Epidermal melanocyte (primary cell): ENCODE measurements around the gene MZF1.

Experiments used
- DNase-seq: peaks from one replicate; pipeline ENCODE4 v3.0.0; 2011; ENCODE audit warnings: low spot score; ENCODE audit not compliant: insufficient read length

MZF1 gene

GRCh38 chr19:58555920-58556621 is 17.1 kb downstream of the MZF1 start:
- no peak for DNase-seq

DNA sequence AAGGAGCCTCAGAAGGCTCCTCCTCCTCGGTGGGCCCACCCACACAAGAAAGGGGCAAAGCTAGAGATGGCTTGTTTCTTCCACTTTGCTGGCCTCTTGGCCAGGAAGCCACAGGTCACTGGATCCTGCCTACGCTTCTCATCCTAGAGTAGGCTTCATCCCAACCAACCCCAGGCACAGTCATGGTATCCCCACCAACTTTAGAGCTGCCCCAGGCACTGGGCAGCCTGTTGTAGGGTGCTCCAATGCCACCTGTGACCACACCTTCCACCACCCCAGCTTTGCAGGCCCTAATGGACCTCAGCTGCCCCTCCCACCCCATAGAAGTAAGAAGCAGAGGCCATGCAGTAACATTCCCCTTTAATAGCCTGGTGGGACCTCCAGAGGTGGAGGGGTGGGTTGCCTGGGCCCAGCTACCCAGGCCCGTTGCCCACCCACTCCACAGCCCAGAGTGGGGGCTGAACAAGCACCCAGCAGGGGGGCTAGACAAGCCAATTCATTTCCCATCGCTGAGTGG is 17.7 kb downstream of the MZF1 start:
- no peak for DNase-seq

GRCh38 chr19:58554494-58555368 is 18.4 kb downstream of the MZF1 start, which contains the start of gene CHMP2A:
Gene CHMP2A (minus strand): TSS chr19:58555105. CDS start chr19:58554212, 893 bp downstream.
- DNase-seq: peak; percentile 97

DNA sequence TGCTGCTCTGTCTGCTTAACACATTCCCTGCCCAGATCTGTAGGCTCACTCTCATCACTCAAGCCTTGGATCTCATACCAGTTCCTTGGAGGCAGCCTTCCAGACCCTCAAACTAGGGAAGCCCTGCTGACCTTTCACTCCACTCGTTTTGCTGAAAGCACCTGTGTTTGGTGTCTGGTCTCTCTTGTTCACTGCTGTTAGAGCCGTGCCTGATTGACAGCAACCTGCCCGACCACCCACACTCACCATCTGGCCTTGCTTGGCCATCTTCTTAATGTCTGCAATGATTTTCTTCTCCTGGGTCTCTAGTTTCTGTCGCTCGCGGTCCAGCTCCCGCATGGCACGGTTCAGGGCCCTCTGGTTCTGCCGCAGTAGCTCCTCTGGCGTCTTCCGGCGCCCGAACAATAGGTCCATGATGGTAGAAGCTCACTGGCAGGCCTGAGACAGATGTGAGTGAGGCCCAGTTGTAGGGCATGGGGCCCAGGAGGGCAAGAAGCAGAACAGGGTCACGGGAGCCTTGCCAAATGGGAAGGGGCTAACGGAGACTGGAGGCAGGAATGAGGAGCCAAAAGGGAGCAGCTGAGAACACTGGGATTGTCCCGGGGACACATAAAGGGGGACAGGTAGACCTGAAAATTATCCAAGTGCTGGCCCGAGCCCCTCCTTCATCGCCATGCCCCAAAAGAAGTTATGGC is 19.2 kb downstream of the MZF1 start:
- DNase-seq: no peak

- no peak for DNase-seq
Observed at GRCh38 chr19:58552655-58553054, 20.5 kb downstream of the MZF1 start.

GRCh38 chr19:58551577-58552471 is 21.3 kb downstream of the MZF1 start:
- DNase-seq: no peak

DNA sequence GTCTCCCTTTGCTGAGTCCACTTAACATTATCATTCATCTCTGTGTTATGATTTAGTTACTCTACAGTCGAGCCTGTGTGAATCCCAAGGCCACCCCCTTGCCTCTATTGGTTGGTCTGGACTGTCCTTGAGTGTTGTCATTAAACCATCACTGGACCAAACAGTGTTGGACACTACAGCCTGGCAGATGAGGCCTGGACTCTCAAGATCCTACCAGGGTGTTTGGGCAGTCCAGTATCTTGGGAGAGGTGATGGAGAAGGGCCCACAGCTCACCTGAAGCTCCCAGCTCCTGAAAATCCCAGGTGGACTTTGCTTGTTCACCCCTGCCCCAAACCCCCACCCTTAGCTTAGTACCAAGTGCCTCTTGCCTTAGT is 22.0 kb downstream of the MZF1 start:
- DNase-seq: no peak

DNA sequence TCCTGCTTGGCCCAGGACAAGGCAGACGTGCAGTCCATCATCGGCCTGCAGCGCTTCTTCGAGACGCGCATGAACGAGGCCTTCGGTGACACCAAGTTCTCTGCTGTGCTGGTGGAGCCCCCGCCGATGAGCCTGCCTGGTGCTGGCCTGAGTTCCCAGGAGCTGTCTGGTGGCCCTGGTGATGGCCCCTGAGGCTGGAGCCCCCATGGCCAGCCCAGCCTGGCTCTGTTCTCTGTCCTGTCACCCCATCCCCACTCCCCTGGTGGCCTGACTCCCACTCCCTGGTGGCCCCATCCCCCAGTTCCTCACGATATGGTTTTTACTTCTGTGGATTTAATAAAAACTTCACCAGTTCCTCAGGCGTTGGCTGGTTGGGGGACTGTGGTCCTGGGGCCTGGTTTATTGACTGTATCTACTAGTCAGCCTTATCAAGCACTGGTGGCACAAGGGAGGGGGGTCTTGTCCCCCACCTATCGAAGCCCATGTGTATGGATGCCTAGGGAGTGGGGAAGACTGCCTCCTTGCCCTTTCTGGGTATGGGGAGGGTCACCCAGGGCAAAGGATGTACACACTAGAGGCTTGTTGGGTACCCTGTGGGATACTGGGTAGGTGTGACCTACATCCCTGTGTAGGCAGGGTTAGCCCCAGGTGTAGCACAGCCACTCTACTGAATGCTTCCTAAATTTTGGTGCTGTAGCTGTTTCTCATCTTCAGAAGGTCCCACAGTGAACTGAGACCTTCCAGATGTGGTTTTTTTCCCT is 22.6 kb downstream of the MZF1 start:
- DNase-seq: no peak

DNA sequence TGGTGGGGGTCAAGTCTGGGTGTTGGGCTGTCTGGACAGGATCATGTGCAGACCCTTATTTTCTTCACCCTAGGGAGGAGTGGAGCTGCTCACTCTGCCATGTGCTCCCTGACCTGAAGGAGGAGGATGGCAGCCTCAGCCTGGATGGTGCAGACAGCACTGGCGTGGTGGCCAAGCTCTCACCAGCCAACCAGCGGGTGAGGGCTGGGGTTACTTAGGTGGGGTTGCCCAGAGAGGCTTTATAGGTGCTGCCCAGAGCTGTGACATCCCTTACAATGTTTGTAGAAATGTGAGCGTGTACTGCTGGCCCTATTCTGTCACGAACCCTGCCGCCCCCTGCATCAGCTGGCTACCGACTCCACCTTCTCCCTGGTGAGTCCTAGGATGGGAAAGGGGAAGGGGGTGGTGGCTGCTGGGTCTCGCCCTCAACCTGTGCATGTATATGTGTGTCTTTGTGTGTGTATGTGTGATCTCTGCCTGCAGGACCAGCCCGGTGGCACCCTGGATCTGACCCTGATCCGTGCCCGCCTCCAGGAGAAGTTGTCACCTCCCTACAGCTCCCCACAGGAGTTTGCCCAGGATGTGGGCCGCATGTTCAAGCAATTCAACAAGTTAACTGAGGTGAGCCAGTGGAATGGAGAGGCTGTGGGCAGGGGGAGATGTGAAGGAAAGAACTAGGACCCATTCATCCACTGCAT is 23.3 kb downstream of the MZF1 start:
- DNase-seq: no peak

- DNase-seq: no peak
Observed at GRCh38 chr19:58548859-58549663, 24.1 kb downstream of the MZF1 start.

DNA sequence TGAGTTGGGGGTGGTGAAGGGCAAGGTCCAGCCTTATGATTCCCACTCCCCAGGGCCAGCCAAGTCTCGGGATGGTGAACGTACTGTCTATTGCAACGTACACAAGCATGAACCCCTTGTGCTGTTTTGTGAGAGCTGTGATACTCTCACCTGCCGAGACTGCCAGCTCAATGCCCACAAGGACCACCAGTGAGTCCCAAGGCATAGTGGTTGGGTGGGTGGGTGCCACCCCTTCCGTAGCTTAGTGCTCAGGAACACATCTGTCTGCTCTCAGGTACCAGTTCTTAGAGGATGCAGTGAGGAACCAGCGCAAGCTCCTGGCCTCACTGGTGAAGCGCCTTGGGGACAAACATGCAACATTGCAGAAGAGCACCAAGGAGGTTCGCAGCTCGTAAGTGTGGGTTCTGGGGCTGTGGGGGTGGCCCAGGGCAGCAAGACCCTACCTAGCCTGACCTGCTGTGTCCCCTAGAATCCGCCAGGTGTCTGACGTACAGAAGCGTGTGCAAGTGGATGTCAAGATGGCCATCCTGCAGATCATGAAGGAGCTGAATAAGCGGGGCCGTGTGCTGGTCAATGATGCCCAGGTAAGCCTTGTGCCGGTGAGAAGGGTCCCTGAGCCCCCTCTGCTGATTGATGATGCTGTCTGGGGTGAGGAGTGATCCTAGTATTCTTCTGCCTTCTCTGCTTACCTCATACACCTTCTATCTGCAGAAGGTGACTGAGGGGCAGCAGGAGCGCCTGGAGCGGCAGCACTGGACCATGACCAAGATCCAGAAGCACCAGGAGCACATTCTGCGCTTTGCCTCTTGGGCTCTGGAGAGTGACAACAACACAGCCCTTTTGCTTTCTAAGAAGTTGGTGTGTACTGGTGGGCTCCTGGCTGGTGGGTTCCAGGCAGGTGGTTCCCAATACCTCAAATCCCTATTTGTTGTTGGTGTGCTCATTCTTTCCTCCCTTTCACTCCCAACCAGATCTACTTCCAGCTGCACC is 25.5 kb downstream of the MZF1 start:
- DNase-seq: no peak

GRCh38 chr19:58546019-58546530 is 27.1 kb downstream of the MZF1 start:
- DNase-seq: no peak

DNA sequence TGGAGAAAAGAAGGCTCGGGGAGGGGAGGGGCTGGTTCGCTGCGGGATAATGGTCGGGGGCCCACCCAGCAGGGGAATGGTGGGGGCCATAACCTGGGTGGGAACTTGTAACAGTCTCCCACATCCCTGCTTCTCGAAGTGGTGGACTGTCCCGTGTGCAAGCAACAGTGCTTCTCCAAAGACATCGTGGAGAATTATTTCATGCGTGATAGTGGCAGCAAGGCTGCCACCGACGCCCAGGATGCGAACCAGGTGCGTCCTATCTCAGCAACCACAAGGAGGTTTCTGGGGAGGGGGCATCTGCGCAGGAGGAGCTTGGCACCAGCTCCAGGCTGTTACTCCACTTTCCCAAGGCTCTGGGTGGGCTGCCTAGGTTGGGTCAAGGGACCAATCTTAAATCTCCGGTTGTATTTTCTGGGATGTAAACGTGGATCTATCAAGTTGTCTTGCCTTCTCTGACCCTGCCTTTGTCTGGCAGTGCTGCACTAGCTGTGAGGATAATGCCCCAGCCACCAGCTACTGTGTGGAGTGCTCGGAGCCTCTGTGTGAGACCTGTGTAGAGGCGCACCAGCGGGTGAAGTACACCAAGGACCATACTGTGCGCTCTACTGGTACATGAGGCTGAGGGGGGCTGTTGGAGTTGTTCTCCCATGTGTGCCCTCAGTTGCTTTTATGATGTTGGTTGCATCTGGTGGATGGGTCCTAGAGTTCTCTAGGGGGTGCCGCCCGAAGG is 27.7 kb downstream of the MZF1 start:
- no peak for DNase-seq

DNA sequence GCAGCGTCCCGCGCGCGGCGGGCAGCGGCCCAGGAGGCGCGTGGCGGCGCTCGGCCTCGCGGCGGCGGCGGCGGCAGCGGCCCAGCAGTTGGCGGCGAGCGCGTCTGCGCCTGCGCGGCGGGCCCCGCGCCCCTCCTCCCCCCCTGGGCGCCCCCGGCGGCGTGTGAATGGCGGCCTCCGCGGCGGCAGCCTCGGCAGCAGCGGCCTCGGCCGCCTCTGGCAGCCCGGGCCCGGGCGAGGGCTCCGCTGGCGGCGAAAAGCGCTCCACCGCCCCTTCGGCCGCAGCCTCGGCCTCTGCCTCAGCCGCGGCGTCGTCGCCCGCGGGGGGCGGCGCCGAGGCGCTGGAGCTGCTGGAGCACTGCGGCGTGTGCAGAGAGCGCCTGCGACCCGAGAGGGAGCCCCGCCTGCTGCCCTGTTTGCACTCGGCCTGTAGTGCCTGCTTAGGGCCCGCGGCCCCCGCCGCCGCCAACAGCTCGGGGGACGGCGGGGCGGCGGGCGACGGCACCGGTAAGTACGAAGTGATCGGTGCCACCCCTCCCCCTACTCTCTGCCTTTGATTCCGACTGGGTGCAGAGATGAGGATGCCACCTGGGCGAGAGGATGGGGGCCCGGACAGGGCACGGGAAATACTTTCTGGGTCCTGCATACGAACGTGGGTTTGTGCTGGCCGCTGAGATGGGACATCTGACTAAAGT is 28.4 kb downstream of the MZF1 start:
- peak; percentile 86 for DNase-seq

DNA sequence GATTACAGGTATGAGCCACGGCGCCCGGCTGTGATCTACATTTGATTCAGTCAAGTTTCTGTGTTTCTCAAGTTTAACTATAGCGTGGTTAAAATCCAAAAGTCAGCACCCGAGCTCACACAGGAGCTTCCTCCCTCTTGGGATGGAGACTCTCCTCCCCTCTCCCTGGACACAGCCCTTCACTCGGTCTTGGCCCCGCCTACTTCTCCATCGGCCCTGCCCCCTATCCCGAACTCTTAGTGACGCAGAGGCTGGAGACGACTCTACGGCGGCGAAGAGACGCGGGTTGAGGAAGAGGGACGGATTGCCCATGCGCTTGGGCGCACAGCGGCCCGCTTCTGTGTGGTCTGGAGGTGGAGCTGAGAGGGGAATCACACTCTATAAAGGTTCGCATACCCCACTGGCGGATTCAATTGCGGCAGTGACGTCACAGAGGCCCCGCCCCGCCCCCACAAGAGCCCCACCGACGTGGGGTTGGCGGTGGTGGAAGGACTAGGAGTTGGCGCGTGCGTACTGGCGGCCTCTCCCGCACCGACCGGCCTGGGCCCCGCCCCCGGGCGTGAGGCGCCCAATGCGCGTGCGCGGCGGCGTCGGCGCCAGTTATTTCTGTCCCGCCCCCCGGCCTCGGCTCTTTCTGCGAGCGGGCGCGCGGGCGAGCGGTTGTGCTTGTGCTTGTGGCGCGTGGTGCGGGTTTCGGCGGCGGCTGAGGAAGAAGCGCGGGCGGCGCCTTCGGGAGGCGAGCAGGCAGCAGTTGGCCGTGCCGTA is 29.1 kb downstream of the MZF1 start, which contains the start of gene TRIM28:
TRIM28 (plus strand) TSS at position 239 of the 765 bp plus-strand sequence. CDS start 694 bp downstream, outside the sequence.
- peak; percentile 98 for DNase-seq
